ENCODE results near the gene OR4D1.

Gene OR4D1

GRCh38 chr17:58187675-58188074 is 39.5 kb downstream of the OR4D1 start:
- in situ Hi-C loops (cut with HindIII; ENCODE audit: low pct_unique_long_range_greater_than_20kb, low sequenced_read_pairs), result no loop called here
- no peak for TF ChIP-seq JUND (IDR thresholded peaks at IDR 0.05; ENCODE audit: low read depth)
- DNase-seq (ENCODE audit: low read depth in 1 of 2, low spot score in 1 of 2), result peak in 1 of 2 experiments; percentile 16

- peak in 1 of 2 experiments; percentile 11 for DNase-seq (ENCODE audit: low read depth in 1 of 2, low spot score in 1 of 2)
- in situ Hi-C loops (cut with HindIII; ENCODE audit: low pct_unique_long_range_greater_than_20kb, low sequenced_read_pairs), result no loop called here
- no peak for TF ChIP-seq JUND (IDR thresholded peaks at IDR 0.05; ENCODE audit: low read depth)
Measured at GRCh38 chr17:58189436-58190146, 41.4 kb downstream of the OR4D1 start.

- in situ Hi-C loops (cut with HindIII; ENCODE audit: low pct_unique_long_range_greater_than_20kb, low sequenced_read_pairs), result no loop called here
- DNase-seq (ENCODE audit: low read depth in 1 of 2, low spot score in 1 of 2), result peak in 1 of 2 experiments; percentile 9
- no peak for TF ChIP-seq JUND (IDR thresholded peaks at IDR 0.05; ENCODE audit: low read depth)
Measured at GRCh38 chr17:58191241-58191896, 43.2 kb downstream of the OR4D1 start.

GRCh38 chr17:58192612-58193011 is 44.4 kb downstream of the OR4D1 start, which contains the start of gene EPX:
Gene EPX, plus strand, starts transcription at chr17:58192726. Its CDS starts 121 bp downstream, at chr17:58192847.
- TF ChIP-seq JUND (IDR thresholded peaks at IDR 0.05; ENCODE audit: low read depth), result no peak
- no peak for DNase-seq (ENCODE audit: low read depth in 1 of 2, low spot score in 1 of 2)
- in situ Hi-C loops (cut with HindIII; ENCODE audit: low pct_unique_long_range_greater_than_20kb, low sequenced_read_pairs), result no loop called here

- no peak for DNase-seq (ENCODE audit: low read depth in 1 of 2, low spot score in 1 of 2)
- in situ Hi-C loops (cut with HindIII; ENCODE audit: low pct_unique_long_range_greater_than_20kb, low sequenced_read_pairs), result no loop called here
- TF ChIP-seq JUND (IDR thresholded peaks at IDR 0.05; ENCODE audit: low read depth), result no peak
Measured at GRCh38 chr17:58193641-58194255, 45.6 kb downstream of the OR4D1 start.

GRCh38 chr17:58195518-58196123 is 47.4 kb downstream of the OR4D1 start:
- in situ Hi-C loops (cut with HindIII; ENCODE audit: low pct_unique_long_range_greater_than_20kb, low sequenced_read_pairs), result no loop called here
- DNase-seq (ENCODE audit: low read depth in 1 of 2, low spot score in 1 of 2), result no peak
- no peak for TF ChIP-seq JUND (IDR thresholded peaks at IDR 0.05; ENCODE audit: low read depth)

GRCh38 chr17:58196610-58197009 is 48.4 kb downstream of the OR4D1 start:
- in situ Hi-C loops (cut with HindIII; ENCODE audit: low pct_unique_long_range_greater_than_20kb, low sequenced_read_pairs), result no loop called here
- DNase-seq (ENCODE audit: low read depth in 1 of 2, low spot score in 1 of 2), result no peak
- TF ChIP-seq JUND (IDR thresholded peaks at IDR 0.05; ENCODE audit: low read depth), result no peak

GRCh38 chr17:58200024-58200633 is 51.9 kb downstream of the OR4D1 start:
- no peak for TF ChIP-seq JUND (IDR thresholded peaks at IDR 0.05; ENCODE audit: low read depth)
- in situ Hi-C loops (cut with HindIII; ENCODE audit: low pct_unique_long_range_greater_than_20kb, low sequenced_read_pairs), result no loop called here
- DNase-seq (ENCODE audit: low read depth in 1 of 2, low spot score in 1 of 2), result peak in 1 of 2 experiments; percentile 77

GRCh38 chr17:58202859-58203258 is 54.7 kb downstream of the OR4D1 start:
- in situ Hi-C loops (cut with HindIII; ENCODE audit: low pct_unique_long_range_greater_than_20kb, low sequenced_read_pairs), result no loop called here
- no peak for TF ChIP-seq JUND (IDR thresholded peaks at IDR 0.05; ENCODE audit: low read depth)
- DNase-seq (ENCODE audit: low read depth in 1 of 2, low spot score in 1 of 2), result peak in 1 of 2 experiments; percentile 13

- in situ Hi-C loops (cut with HindIII; ENCODE audit: low pct_unique_long_range_greater_than_20kb, low sequenced_read_pairs), result no loop called here
- DNase-seq (ENCODE audit: low read depth in 1 of 2, low spot score in 1 of 2), result no peak
- no peak for TF ChIP-seq JUND (IDR thresholded peaks at IDR 0.05; ENCODE audit: low read depth)
Measured at GRCh38 chr17:58204796-58205195, 56.6 kb downstream of the OR4D1 start.

- in situ Hi-C loops (cut with HindIII; ENCODE audit: low pct_unique_long_range_greater_than_20kb, low sequenced_read_pairs), result no loop called here
- TF ChIP-seq JUND (IDR thresholded peaks at IDR 0.05; ENCODE audit: low read depth), result no peak
- no peak for DNase-seq (ENCODE audit: low read depth in 1 of 2, low spot score in 1 of 2)
Measured at GRCh38 chr17:58205936-58206335, 57.8 kb downstream of the OR4D1 start.

GRCh38 chr17:58207451-58207850 is 59.3 kb downstream of the OR4D1 start:
- no peak for DNase-seq (ENCODE audit: low read depth in 1 of 2, low spot score in 1 of 2)
- in situ Hi-C loops (cut with HindIII; ENCODE audit: low pct_unique_long_range_greater_than_20kb, low sequenced_read_pairs), result no loop called here
- no peak for TF ChIP-seq JUND (IDR thresholded peaks at IDR 0.05; ENCODE audit: low read depth)

All from T47D (cell line).